GM21528 (cell line): Measurements from ENCODE around the gene TARBP1.
"Not testable (repeated sequence)": the region's sequence is repeated elsewhere in the genome, so short reads cannot be mapped to it uniquely, and the experiment has no call there.

Experiments
- ATAC-seq: cut with Tn5 transposase; IDR thresholded peaks from one replicate; pipeline ENCODE4 v1.9.1; 2021; ENCODE audit warnings: mild to moderate bottlenecking, moderate library complexity; ENCODE audit not compliant: unreplicated experiment, low FRiP score

Gene TARBP1

GRCh38 chr1:234504969-234505768 lies 26.2 kb upstream of the TARBP1 start:
- ATAC-seq: no peak

GRCh38 chr1:234504251-234504650 lies 25.3 kb upstream of the TARBP1 start:
- not testable (repeated sequence) for ATAC-seq

- ATAC-seq: no peak
Observed at GRCh38 chr1:234503193-234504050, 24.4 kb upstream of the TARBP1 start.

GRCh38 chr1:234502785-234503184 lies 23.8 kb upstream of the TARBP1 start:
- ATAC-seq: no peak

- ATAC-seq: no peak
Observed at GRCh38 chr1:234500269-234500668, 21.3 kb upstream of the TARBP1 start.

- no peak for ATAC-seq
Observed at GRCh38 chr1:234499943-234500245, 20.9 kb upstream of the TARBP1 start.

- peak; percentile 61 for ATAC-seq
Observed at GRCh38 chr1:234499119-234499942, 20.4 kb upstream of the TARBP1 start.

GRCh38 chr1:234498448-234499118 lies 19.6 kb upstream of the TARBP1 start:
- ATAC-seq: no peak

GRCh38 chr1:234497589-234497988 lies 18.6 kb upstream of the TARBP1 start:
- no peak for ATAC-seq

GRCh38 chr1:234495231-234495990 lies 16.4 kb upstream of the TARBP1 start:
- ATAC-seq: peak; percentile 71

GRCh38 chr1:234494049-234494448 lies 15.1 kb upstream of the TARBP1 start:
- ATAC-seq: no peak

- ATAC-seq: no peak
Observed at GRCh38 chr1:234490793-234491479, 12.0 kb upstream of the TARBP1 start.

GRCh38 chr1:234489698-234490077 lies 10.7 kb upstream of the TARBP1 start:
- ATAC-seq: no peak

- ATAC-seq: peak; percentile 8
Observed at GRCh38 chr1:234489007-234489697, 10.2 kb upstream of the TARBP1 start.

GRCh38 chr1:234488054-234489006 lies 9.4 kb upstream of the TARBP1 start:
- ATAC-seq: peak; percentile 44

GRCh38 chr1:234486858-234487840 lies 8.2 kb upstream of the TARBP1 start:
- ATAC-seq: no peak
